Epithelial cell of esophagus (primary cell): Measurements from ENCODE around the gene CNGB1.
"Not testable (repeated sequence)": the region's sequence is repeated elsewhere in the genome, so short reads cannot be mapped to it uniquely, and the experiment has no call there.

Experiments
- DNase-seq: peaks from one replicate; pipeline ENCODE4 v3.0.0; 2010; ENCODE audit warnings: low read depth
- H3K4me3 ChIP-seq: 2 replicates; pipeline ENCODE4 v1.5.1; 2011; ENCODE audit warnings: mild to moderate bottlenecking, low read length, control low read depth
- CTCF ChIP-seq: IDR thresholded peaks from 2 replicates; pipeline ENCODE4 v1.5.1; 2011; ENCODE audit warnings: low read depth, mild to moderate bottlenecking, low read length, control low read depth, inconsistent platforms; ENCODE audit not compliant: insufficient read depth; ENCODE audit errors: missing control alignments

The CNGB1 gene

GRCh38 chr16:57923418-57923817, 47.5 kb downstream of the CNGB1 start:
- TF ChIP-seq CTCF, result no peak
- DNase-seq, result no peak
- H3K4me3 ChIP-seq, result no peak overlapping the region

GRCh38 chr16:57920880-57921229, 50.1 kb downstream of the CNGB1 start:
- no peak for DNase-seq
- H3K4me3 ChIP-seq, result no peak overlapping the region
- no peak for TF ChIP-seq CTCF

GRCh38 chr16:57920215-57920879, 50.6 kb downstream of the CNGB1 start:
- DNase-seq, result peak; percentile 78
- H3K4me3 ChIP-seq, result no peak overlapping the region
- TF ChIP-seq CTCF, result no peak

- no peak overlapping the region for H3K4me3 ChIP-seq
- DNase-seq, result no peak
- no peak for TF ChIP-seq CTCF
These were observed 51.9 kb downstream of the CNGB1 start for GRCh38 chr16:57918994-57919393.

GRCh38 chr16:57918444-57918843, 52.5 kb downstream of the CNGB1 start:
- TF ChIP-seq CTCF, result no peak
- DNase-seq, result no peak
- H3K4me3 ChIP-seq, result no peak overlapping the region

- not testable (repeated sequence) for H3K4me3 ChIP-seq, DNase-seq
These were observed 53.0 kb downstream of the CNGB1 start for GRCh38 chr16:57917929-57918328.

GRCh38 chr16:57917489-57917888, 53.4 kb downstream of the CNGB1 start:
- DNase-seq, H3K4me3 ChIP-seq: not testable (repeated sequence)

GRCh38 chr16:57916735-57917438, 54.0 kb downstream of the CNGB1 start:
- no peak overlapping the region for H3K4me3 ChIP-seq
- no peak for TF ChIP-seq CTCF
- peak; percentile 79 for DNase-seq
